Hematopoietic multipotent progenitor cell treated with erythropoietin and hydrocortisone succinate and interleukin-3 and kit ligand, for 6 days (in vitro differentiated cells): ENCODE data around the gene CIAO2B.

Experiments used
- DNase-seq: peaks from one replicate; pipeline ENCODE4 v3.0.0-alpha.2; 2015

The CIAO2B gene

GRCh38 chr16:66885491-66885890 lies 48.7 kb downstream of the CIAO2B start:
- no peak for DNase-seq

- DNase-seq, result no peak
These were observed 51.5 kb downstream of the CIAO2B start for GRCh38 chr16:66882702-66883101.
